ENCODE data around the gene HEATR1. TPM values are rescaled to one million over a fixed set of nuclear protein-coding genes. Genes with fewer than 3 reads are reported as not detected.

Gene HEATR1, protein sequence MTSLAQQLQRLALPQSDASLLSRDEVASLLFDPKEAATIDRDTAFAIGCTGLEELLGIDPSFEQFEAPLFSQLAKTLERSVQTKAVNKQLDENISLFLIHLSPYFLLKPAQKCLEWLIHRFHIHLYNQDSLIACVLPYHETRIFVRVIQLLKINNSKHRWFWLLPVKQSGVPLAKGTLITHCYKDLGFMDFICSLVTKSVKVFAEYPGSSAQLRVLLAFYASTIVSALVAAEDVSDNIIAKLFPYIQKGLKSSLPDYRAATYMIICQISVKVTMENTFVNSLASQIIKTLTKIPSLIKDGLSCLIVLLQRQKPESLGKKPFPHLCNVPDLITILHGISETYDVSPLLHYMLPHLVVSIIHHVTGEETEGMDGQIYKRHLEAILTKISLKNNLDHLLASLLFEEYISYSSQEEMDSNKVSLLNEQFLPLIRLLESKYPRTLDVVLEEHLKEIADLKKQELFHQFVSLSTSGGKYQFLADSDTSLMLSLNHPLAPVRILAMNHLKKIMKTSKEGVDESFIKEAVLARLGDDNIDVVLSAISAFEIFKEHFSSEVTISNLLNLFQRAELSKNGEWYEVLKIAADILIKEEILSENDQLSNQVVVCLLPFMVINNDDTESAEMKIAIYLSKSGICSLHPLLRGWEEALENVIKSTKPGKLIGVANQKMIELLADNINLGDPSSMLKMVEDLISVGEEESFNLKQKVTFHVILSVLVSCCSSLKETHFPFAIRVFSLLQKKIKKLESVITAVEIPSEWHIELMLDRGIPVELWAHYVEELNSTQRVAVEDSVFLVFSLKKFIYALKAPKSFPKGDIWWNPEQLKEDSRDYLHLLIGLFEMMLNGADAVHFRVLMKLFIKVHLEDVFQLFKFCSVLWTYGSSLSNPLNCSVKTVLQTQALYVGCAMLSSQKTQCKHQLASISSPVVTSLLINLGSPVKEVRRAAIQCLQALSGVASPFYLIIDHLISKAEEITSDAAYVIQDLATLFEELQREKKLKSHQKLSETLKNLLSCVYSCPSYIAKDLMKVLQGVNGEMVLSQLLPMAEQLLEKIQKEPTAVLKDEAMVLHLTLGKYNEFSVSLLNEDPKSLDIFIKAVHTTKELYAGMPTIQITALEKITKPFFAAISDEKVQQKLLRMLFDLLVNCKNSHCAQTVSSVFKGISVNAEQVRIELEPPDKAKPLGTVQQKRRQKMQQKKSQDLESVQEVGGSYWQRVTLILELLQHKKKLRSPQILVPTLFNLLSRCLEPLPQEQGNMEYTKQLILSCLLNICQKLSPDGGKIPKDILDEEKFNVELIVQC (N-terminal part only)
- 43.3 and 47.4 TPM in 2 replicates for total RNA-seq (2014; rRNA removed; shearing (Covaris generic))
- 20.7 and 29.9 TPM in 2 replicates for polyA plus RNA-seq (2015; cell fraction: cytosol; rRNA removed)
- 60.1 and 60.2 TPM in 2 replicates for polyA plus RNA-seq (2015; cell fraction: nucleus; rRNA removed)

DNA sequence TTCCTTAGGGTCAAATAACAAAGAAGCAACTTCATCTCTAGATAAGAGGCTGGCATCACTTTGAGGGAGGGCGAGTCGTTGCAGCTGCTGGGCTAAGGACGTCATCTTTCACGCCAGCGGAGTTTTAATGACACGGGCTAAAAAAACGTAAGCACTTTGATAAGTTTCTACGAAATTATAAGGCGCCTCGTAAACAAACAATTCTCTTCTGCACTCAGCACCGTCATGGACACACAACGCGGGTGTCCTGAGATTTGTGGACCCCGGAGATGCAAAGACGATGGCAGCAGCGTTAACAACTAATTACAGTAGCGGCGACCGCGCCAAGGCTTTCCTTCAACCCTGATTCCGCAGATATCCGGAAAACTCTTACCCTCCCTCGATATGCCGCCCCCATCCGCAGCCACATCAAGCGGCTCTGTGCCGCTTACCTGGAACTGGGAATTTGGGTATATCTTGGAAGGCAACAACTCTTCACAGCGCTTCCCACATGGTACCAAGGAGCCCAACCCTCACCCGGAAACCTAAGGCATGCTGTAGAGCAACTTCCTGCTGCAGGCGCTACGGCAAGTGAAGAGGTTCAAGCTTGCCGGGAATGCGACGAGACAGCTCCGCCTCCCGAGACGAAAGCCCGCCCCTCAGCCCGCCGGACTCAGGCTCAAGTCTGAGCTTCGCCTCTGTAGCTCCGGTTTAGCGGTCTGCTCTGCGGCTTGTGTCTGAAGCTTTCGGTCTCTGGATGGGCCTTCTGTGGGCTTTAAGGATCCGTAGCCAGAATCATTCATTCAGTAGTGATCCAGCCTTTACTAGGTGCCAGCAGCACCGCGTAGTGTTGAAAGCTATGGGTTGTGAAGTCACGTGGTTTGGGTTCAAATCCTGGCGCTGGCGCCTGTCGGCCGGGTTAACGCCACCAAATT is at the start of gene HEATR1:
TSS of gene HEATR1 (minus strand) at position 526 of the 914 bp plus-strand sequence. CDS start at position 105, 421 bp downstream.
- DNase-seq (ENCODE audit: low read depth, low spot score), result peak; percentile 95
- in situ Hi-C loops (cut with HindIII; ENCODE audit: low pct_unique_long_range_greater_than_20kb, low sequenced_read_pairs), result no loop called here

DNA sequence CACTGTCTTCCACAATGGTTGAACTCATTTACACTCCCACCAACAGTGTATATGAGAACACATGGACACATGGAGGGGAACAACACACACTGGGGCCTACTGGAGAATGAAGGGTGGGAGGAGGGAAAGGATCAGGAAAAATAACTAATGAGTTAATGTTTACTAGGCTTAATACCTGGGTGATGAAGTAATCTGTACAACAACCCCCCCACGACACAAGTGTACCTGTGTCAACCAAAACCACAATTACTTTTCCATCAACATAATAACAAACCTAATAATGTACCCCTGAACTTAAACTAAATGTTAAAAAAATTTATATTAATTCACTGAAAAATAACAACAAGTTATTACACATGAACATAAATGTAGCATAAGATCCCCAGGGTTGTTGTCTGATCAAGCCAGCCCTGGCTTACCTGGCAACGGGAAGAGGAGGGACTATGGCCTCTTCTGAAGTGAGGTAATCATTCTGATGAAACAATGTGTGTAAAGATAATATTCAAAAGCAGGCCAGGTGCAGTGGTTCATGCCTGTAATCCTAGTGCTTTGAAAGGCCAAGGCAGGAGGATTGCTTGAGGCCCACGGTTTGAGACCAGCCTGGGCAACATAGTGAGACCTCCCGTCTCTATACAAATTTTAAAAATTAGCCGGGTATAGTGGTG is 40.8 kb upstream of the HEATR1 start:
- in situ Hi-C loops (cut with HindIII; ENCODE audit: low pct_unique_long_range_greater_than_20kb, low sequenced_read_pairs), result no loop called here

DNA sequence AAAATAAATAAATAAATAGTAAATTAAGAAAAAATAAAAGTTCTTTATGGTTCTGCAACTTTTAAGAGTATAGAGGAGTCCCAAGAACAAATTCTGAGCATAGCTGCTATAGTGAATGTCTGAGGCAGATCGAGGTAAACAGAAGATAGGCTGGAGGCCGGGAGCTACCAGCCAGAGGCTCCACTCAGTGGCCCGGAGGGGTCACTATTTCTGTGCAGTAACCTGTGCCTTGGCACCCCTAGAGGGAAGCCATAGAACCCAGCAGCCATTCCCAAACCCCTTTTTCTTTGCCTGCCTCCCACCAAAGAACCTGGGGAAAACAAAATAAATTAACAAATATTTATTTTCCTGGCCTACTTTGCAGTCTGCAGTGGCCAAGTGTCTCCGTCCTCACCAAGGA is 38.4 kb upstream of the HEATR1 start:
- in situ Hi-C loops (cut with HindIII; ENCODE audit: low pct_unique_long_range_greater_than_20kb, low sequenced_read_pairs), result no loop called here
- DNase-seq (ENCODE audit: low read depth, low spot score), result no peak

More for the DNA sequence above, 40.8 kb upstream of the HEATR1 start:
- no peak for DNase-seq (ENCODE audit: low read depth, low spot score)

DNA sequence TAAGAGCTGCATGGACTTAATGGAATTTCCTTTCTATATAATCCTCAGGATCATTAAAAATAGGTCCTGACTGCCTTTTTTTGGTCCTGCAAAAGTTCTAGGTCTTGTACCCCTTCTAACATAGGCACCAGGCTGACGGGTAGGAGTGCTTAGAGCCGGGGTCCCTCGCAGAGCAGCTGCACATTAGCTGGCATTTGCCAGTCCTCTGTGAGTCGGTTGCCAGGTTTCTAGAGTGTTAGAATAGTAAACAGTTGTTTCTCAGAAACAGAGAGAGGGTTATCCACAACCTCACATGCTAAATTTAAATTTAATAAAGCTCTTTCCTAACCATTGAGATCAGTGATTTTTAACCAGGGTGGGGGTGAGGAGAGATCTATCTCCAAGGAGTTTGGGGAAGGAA is 35.4 kb upstream of the HEATR1 start:
- in situ Hi-C loops (cut with HindIII; ENCODE audit: low pct_unique_long_range_greater_than_20kb, low sequenced_read_pairs), result no loop called here
- DNase-seq (ENCODE audit: low read depth, low spot score), result no peak

DNA sequence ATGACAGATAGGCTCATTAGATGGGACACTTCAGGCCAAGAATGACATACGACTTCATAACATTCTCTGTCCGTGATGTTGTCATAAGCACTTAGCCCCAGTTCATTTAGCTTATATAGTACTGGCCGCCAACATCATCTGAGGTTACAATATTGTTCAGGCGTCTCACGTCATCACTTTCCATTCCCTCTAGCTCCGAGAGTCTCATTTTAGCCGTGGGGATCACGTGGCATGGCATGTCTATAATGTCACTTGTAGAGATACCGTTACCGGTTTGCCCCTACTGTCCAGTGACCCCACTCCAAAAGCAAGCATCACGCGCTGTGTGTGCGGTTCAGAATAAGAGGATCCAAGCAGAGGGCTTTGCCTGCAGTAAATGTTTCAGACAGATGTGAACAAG is 34.6 kb upstream of the HEATR1 start:
- in situ Hi-C loops (cut with HindIII; ENCODE audit: low pct_unique_long_range_greater_than_20kb, low sequenced_read_pairs), result no loop called here
- no peak for DNase-seq (ENCODE audit: low read depth, low spot score)

DNA sequence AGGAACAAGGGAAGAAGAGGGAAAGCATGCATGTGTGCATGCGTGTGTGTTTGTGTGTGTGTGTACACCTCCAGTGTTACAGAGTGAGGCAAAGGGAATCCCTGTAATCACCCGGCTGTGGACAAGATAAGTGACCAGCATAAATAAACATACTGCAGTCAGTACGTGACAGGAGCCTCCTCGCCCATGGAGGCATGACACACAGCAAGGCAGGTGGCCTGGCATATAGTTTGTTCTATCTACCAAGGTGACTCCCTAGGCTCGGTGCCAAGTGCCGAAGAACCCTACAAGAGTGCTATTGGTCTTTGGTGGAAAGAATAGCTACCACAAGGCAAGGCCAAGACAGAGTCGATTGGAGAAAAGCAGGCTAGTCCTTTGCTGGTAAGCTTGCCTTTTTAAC is 31.7 kb upstream of the HEATR1 start:
- in situ Hi-C loops (cut with HindIII; ENCODE audit: low pct_unique_long_range_greater_than_20kb, low sequenced_read_pairs), result no loop called here
- no peak for DNase-seq (ENCODE audit: low read depth, low spot score)

DNA sequence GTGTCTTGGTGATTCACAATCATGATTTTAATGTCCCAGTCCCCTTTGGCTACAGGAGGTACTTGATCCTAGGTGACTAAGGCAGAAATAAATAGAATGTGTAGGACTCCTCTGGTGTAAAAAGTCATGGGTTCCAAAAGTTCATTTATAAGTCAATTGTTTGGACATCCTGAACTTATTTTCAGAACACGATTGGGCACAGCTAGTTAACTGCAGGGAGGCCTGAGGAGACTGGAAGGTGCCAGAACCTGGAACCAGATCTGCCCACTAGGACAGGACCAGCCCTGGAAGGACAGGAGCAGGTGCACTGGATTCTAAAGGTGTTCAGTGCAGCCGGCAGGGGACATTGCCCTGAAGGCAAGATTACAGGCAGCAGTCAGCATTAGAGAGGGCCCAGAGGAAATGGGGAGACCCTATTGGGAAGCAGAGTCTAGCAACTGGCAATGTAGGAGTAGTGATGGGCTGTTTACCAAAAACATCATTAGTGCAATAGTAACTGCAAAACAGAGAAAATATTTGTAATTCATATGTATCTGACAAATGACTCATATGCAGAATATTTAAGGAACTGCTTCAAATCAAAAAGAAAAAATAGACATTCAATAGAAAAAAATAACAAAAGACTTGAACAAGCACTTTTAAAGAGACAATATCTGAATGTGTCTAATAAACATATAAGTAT is 23.6 kb upstream of the HEATR1 start:
- in situ Hi-C loops (cut with HindIII; ENCODE audit: low pct_unique_long_range_greater_than_20kb, low sequenced_read_pairs), result no loop called here
- no peak for DNase-seq (ENCODE audit: low read depth, low spot score)

DNA sequence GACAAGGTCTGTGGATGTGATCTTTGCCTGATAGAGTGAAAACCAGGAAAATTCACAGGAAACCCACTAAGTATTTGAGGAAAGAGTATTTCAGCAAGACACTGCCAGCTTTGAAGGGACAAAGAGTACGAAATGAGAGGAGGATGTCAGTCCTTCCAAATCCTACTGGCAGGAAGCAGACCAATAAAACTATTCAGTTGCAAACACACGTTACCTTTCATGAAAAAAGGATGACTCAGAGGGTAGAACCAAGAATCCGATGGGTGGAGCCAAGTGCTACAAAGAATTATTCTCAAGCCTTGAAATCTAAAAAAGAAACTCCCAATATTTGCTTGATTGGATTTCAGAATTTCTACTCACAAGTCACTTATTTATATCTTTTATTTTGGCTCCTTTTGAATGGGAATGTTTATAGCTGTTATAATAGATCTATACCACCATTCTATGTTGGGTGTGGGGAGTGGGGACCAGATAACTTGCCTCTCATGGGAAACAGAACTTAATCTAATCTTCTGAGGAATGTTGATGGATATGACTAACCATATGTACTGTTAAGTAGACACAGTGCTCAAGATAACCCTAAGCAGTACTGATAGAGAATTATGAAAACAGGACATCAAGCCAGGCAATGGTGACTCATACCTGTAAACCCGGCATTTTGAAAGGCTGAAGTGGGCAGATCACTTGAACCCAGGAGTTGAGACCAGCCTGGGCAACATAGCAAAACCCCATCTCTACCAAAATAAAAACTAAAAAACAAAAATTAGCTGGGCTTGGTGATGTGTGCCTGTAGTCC is 19.3 kb upstream of the HEATR1 start:
- DNase-seq (ENCODE audit: low read depth, low spot score), result peak; percentile 40
- in situ Hi-C loops (cut with HindIII; ENCODE audit: low pct_unique_long_range_greater_than_20kb, low sequenced_read_pairs), result no loop called here

DNA sequence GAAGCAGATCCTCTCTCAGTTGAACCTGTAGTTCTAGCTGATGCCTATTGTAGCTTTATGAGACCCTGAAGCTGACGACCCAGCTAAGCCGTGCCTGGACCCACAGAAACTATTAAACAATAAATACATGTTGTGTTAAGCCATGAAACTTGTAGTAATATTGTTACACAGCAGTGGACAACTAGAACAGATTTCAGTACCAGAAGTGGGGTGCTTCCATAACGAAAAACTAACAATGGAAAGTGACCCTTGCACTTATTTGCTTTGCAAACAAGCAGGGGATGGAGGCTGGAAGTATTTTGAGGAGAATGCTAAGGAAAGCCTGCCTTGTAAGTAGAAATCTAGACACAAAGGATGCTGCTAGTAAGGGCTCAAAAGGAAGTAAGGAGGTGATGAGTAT is 18.1 kb upstream of the HEATR1 start:
- no peak for DNase-seq (ENCODE audit: low read depth, low spot score)
- in situ Hi-C loops (cut with HindIII; ENCODE audit: low pct_unique_long_range_greater_than_20kb, low sequenced_read_pairs), result no loop called here

DNA sequence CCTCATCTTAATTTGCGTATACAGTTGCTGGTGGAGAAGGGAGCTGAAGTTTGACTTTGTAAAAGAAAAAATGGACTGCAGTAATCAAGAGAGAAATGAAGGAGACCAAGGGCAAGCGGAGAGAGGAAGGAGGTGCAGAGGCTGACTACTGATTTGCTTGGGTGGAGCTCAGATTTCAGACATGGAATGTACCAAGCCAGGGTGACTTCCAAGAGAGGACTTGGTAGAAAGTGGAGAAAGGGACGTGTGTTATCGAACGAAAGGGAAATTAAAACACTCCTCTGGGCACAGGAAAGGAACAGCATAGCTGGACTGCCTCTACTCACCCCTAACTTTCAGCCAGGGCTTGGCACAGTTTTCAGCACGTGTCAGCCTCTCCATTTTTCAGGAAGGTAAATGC is 15.1 kb upstream of the HEATR1 start:
- DNase-seq (ENCODE audit: low read depth, low spot score), result no peak
- in situ Hi-C loops (cut with HindIII; ENCODE audit: low pct_unique_long_range_greater_than_20kb, low sequenced_read_pairs), result no loop called here

DNA sequence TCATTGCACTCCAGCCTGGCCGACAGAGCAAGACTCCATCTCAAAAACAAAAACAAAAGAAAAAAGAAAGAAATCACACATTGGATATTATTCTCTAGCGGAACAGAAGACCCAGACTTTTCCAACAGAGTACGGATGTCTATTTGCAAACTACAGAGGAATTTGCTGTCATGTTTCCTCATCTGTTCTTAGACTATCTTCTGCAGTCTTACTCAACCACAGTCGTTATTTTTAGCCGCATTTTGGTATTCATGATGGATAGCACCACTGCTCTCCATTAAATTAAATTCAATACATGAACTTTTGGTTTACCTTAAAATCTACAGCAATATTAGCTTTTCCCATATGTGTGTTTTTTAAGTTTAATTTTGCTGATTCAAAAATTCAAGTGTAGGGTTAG is 14.2 kb upstream of the HEATR1 start:
- in situ Hi-C loops (cut with HindIII; ENCODE audit: low pct_unique_long_range_greater_than_20kb, low sequenced_read_pairs), result no loop called here
- DNase-seq (ENCODE audit: low read depth, low spot score), result no peak

DNA sequence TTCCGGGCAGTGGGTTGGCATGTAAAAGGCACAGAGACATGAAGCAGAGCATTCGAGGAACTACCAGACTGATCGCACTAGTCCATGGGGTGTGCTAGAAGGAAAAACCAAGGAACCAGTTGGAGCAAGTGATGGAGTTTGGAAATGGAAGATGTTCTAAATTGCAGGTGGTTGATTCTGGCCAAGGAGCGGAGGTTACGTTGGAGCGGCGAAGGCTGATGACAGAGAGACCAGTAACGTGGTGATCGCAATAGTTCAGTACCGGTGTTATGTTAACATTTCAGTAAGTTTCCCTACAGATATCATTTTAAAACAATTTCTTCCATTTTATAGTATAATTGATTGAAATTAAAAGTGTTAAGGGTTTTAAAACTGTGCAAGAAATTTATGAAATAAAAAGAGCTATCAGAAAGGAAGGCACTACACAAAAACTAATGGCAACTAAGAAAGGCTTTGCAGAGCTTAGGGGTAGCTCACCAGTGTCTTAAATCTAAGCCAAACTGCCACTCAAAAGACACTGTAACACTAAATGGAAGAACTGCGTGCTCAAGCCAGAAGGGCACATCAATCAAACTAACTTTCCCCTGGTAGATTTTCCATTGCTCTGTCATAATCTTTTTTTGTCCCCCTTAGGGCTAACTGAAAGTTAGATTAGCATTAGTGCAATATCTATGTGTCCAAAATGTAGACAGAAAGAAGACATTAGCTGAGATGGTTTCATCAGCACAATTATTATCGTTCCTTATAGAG is 11.3 kb upstream of the HEATR1 start:
- no peak for DNase-seq (ENCODE audit: low read depth, low spot score)
- in situ Hi-C loops (cut with HindIII; ENCODE audit: low pct_unique_long_range_greater_than_20kb, low sequenced_read_pairs), result no loop called here

DNA sequence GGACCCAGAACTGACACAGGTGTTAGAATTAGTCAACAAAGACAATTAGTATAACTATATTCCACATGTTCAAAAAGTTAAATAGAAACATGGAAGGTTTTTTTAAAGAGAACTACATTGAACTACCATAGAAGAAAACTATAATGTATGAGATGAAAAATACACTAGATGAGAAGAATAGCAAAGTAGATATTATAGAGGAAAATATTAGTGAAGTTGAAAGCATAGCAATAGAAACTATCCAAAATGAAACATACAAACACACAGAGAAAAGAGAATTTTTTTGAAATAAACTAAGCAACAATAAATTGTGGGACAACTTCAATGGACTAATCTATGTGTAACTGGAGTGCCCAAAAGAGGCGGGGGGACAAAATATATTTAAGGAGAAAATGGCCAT is 8.0 kb upstream of the HEATR1 start:
- no peak for DNase-seq (ENCODE audit: low read depth, low spot score)
- in situ Hi-C loops (cut with HindIII; ENCODE audit: low pct_unique_long_range_greater_than_20kb, low sequenced_read_pairs), result no loop called here

DNA sequence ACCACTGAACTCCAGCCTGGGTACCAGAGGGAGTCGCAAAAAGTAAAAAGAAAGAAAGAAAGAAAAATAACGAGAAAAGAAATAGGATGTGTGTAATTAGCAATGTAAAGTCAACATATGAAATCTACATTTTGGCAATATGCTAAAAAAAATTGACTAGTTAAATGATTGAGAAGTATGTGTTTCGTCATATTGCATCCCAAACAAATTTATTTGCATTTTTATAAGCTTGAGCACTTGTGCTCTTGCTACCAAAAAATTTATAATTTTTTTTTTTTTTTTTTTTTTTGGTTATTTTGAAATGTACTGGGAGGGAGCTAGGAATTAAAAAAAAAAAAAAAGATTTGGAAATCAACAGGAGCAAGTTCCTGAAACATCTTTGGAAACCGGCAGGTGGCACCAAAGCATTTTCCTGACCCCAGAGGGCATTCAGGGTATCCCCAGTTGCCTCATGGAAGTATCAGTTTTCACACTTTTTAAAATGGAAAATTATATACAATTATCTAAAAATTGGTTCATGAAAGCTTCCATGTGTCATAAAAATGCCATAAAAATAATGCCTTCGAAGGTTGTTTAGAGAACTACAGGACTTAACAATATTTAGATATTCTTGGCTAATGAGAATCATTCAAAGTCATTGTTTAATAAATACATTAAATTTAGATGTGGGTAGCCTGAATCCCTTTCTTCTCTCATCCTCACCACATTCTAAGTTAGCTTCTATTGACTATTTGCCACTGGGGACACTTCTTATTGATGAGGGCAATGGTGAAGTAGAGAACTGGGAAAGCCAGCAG is 4.8 kb upstream of the HEATR1 start:
- in situ Hi-C loops (cut with HindIII; ENCODE audit: low pct_unique_long_range_greater_than_20kb, low sequenced_read_pairs), result no loop called here

More for the DNA sequence above, 4.8 kb upstream of the HEATR1 start:
- DNase-seq (ENCODE audit: low read depth, low spot score), result peak; percentile 79

Data from SK-MEL-5 (cell line).